Ascending aorta (tissue), 2 donors: ENCODE results near the gene GFRA1. TPM values are rescaled to one million over a fixed set of nuclear protein-coding genes. Genes with fewer than 3 reads are reported as not detected.
"Not testable (repeated sequence)": the region's sequence is repeated elsewhere in the genome, so short reads cannot be mapped to it uniquely, and the experiment has no call there.

Experiments used
- DNase-seq, 2 donors: peaks; one replicate each; pipeline ENCODE4 v3.0.0-alpha.2; 2019; ENCODE audit warnings: low spot score in 2 of 2
- H3K27ac ChIP-seq, 2 donors: fragments of 200-600 bp; sonication (generic); one replicate each; pipeline ENCODE4 v1.5.1; 2016 to 2017; ENCODE audit warnings: mild to moderate bottlenecking in 1 of 2
- H3K27me3 ChIP-seq: fragments of 200-600 bp; sonication (generic); one replicate; pipeline ENCODE4 v1.5.1; 2017
- H3K36me3 ChIP-seq, 2 donors: fragments of 200-600 bp; sonication (generic); one replicate each; pipeline ENCODE4 v1.5.1; 2016
- H3K4me1 ChIP-seq, 2 donors: fragments of 200-600 bp; sonication (generic); one replicate each; pipeline ENCODE4 v1.5.1; 2016 to 2017; ENCODE audit warnings: mild to moderate bottlenecking in 1 of 2
- H3K4me3 ChIP-seq, 2 donors: fragments of 200-600 bp; sonication (generic); one replicate each; pipeline ENCODE4 v1.5.1; 2016 to 2017; ENCODE audit warnings: mild to moderate bottlenecking in 1 of 2
- H3K9me3 ChIP-seq, 2 donors: fragments of 200-600 bp; sonication (generic); one replicate each; pipeline ENCODE4 v1.5.1; 2016
- intact Hi-C: fragments of 100-400 bp; cut with DNase I; formaldehyde crosslinking; loops from one replicate; pipeline ENCODE4 v1.15.1; 2023
- total RNA-seq: library from RNA; depleted of rRNA; stranded (reverse); fragments of >200 nt; gene quantifications from one replicate; pipeline ENCODE4 v1.1.0, GENCODE V29; 2016
- TF ChIP-seq, protein P1 (sequence below), 3 experiments: fragments of 200-600 bp in 2 of 3; fragments of 450-650 bp in 1 of 3; sonication (generic) in 2 of 3; IDR thresholded peaks; one replicate each; pipeline ENCODE4 v1.5.1; 2016 to 2019; ENCODE audit warnings: antibody characterized with exemption in 3 of 3, mild to moderate bottlenecking in 1 of 3, moderate library complexity in 1 of 3

Gene GFRA1
- total RNA-seq, 1 donor from 2014 or later, result 7.0 TPM

DNA sequence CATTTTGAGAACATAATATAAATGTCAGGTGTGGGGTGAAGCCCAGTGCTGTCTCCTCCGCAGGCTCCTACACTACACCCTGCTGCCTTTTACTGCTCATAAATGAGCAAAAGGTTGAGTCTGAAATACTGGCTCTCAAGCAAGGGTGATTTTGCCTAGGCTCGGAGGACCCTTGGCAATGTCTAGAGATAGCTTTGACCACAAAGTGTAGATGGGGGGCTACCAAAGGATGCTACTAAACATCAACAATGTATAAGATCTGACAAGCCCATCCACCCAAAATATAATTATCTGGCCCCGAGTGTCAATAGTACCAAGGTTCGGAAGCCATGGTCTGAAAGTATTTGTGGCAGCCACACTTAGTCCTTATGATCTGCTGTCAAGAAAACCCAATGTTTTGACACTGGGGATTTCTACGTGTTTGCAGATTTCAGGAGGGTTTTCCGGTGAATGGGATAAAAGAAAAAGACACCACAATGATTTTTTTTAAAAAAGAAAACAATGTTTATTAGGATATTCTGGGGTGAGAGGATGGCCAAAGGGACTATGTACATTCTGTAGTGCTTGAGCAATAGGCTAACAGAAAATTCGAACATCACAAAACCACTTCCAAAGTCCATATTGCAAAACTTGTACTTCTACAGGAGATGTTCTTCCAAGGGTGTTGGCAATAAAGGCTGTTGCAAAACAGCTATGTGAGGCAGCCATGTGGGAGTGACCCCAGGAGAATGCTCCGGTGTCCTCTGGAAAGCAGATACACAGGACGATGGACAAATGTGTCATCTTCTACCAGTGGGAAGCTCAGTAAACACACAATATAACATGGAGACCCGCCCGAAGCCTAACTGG, 216.3 kb downstream of the GFRA1 start:
- TF ChIP-seq, protein P1, sequence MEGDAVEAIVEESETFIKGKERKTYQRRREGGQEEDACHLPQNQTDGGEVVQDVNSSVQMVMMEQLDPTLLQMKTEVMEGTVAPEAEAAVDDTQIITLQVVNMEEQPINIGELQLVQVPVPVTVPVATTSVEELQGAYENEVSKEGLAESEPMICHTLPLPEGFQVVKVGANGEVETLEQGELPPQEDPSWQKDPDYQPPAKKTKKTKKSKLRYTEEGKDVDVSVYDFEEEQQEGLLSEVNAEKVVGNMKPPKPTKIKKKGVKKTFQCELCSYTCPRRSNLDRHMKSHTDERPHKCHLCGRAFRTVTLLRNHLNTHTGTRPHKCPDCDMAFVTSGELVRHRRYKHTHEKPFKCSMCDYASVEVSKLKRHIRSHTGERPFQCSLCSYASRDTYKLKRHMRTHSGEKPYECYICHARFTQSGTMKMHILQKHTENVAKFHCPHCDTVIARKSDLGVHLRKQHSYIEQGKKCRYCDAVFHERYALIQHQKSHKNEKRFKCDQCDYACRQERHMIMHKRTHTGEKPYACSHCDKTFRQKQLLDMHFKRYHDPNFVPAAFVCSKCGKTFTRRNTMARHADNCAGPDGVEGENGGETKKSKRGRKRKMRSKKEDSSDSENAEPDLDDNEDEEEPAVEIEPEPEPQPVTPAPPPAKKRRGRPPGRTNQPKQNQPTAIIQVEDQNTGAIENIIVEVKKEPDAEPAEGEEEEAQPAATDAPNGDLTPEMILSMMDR (IDR thresholded peaks at IDR 0.05), result no peak
- peak in 1 of 2 donors; percentile 67 for DNase-seq
- intact Hi-C loops, result no loop called here
- no peaks in the 10 kb centered on the region for H3K4me1 ChIP-seq
- no peaks in the 10 kb centered on the region for H3K9me3 ChIP-seq
- H3K36me3 ChIP-seq, result no peaks in the 10 kb centered on the region
- no peak overlapping the region for H3K4me3 ChIP-seq
- H3K27ac ChIP-seq, result no peak overlapping the region
- H3K27me3 ChIP-seq, result no peaks in the 10 kb centered on the region

DNA sequence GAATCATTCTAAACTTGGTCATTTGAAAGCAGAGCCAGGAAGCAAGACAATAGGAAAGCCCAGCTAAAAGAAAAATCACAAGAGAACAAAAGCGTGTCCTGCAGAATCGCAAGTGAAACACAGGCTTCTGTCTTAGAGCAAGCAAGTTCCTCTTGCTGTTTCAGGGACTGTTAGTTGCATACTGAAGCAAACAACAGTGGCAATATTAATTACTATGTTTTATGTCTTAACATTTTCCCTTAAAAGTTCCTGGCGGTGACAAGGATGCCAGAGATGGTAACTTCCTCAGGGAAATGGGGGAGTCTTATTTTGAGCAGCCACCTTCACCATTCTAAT, 217.1 kb downstream of the GFRA1 start:
- no peaks in the 10 kb centered on the region for H3K4me1 ChIP-seq
- TF ChIP-seq, protein P1 (IDR thresholded peaks at IDR 0.05), result no peak
- no peak for DNase-seq
- intact Hi-C loops, result no loop called here
- H3K27me3 ChIP-seq, result no peaks in the 10 kb centered on the region
- H3K4me3 ChIP-seq, result no peak overlapping the region
- H3K9me3 ChIP-seq, result no peaks in the 10 kb centered on the region
- no peak overlapping the region for H3K27ac ChIP-seq
- no peaks in the 10 kb centered on the region for H3K36me3 ChIP-seq

DNA sequence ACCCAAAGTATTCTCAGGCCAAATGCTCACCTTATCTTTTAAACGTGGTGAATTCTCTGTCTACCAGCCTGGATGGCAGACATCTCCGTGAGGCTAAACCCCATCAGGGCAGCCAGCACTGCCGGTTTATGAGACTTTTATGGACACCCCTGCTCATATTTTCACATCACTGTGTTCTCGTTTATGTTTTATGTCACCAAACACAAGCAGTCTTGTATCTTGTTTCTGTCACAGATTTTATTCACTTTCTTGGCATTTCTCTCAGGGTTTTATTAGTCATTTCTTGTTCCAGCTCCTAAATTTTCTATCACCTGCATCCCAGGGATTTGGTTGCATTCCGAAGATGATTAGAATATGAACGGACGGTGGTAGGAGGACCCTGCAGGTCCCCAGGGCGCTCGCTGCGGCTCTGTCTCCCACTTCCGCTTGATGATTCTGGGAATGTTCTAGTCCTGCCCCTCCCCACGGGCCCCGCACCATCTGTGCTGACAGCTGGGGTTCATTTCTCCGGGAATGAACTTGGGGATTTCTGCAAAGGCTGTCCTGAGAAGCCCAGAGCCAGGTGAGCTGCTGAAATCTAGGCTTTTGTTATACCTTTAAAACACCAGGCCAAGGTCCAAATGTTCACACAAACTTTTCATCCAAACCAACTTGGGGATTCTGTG, 217.6 kb downstream of the GFRA1 start:
- TF ChIP-seq, protein P1 (IDR thresholded peaks at IDR 0.05), result no peak
- Histone ChIP-seq H3K27ac (no peak overlapping the region), H3K4me1 (no peaks in the 10 kb centered on the region), H3K36me3 (no peaks in the 10 kb centered on the region), H3K27me3 (no peaks in the 10 kb centered on the region), H3K9me3 (no peaks in the 10 kb centered on the region), H3K4me3 (no peak overlapping the region)
- intact Hi-C loops, result no loop called here
- DNase-seq, result no peak

DNA sequence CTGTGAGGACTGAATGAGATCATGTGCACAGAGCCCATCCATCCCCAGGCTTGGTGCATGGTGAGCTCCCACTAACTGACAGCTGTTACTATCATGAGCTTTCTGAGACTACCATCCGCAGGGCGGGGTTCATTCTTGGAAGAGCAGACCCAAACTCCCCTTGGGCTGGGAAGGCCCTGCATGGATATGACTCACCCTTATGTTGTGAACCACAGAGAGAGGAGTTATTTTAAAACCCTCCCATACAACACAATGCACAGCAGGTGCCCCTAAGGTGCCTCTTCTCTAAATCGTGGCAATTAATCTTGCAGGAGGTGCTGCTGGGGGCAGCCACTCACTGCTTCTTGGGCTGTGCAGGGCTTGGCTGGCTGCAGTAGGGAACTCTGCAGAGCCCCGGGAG, 219.1 kb downstream of the GFRA1 start:
- no peaks in the 10 kb centered on the region for H3K27me3 ChIP-seq
- intact Hi-C loops, result no loop called here
- no peak overlapping the region for H3K27ac ChIP-seq
- H3K36me3 ChIP-seq, result no peaks in the 10 kb centered on the region
- DNase-seq, result no peak
- TF ChIP-seq, protein P1 (IDR thresholded peaks at IDR 0.05), result no peak
- no peak overlapping the region for H3K4me3 ChIP-seq
- H3K9me3 ChIP-seq, result no peaks in the 10 kb centered on the region
- no peaks in the 10 kb centered on the region for H3K4me1 ChIP-seq

DNA sequence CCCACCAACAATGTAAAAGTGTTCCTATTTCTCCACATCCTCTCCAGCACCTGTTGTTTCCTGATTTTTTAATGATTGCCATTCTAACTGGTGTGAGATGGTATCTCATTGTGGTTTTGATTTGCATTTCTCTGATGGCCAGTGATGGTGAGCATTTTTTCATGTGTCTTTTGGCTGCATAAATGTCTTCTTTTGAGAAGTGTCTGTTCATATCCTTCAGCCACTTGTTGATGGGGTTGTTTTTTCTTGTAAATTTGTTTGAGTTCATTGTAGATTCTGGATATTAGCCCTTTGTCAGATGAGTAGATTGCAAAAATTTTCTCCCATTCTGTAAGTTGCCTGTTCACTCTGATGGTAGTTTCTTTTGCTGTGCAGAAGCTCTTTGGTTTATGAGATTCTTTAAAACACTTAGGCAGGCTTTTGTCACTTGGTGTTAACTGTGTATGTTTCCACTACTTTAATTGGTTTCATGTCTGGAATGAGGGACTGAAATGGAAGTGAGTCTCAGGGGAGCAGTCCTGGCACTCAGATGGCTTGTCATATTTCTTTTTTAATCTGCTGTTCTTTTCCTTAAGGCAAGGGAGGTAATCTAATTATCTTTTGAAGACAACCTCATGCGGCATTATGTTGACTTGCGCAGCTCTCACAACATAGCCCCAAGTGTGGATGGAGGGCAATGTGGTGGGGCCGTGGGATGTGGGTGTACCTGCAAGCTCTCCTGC, 219.8 kb downstream of the GFRA1 start:
- H3K27me3 ChIP-seq, H3K4me1 ChIP-seq, H3K9me3 ChIP-seq, DNase-seq, H3K4me3 ChIP-seq, H3K27ac ChIP-seq, intact Hi-C loops, H3K36me3 ChIP-seq: not testable (repeated sequence)

DNA sequence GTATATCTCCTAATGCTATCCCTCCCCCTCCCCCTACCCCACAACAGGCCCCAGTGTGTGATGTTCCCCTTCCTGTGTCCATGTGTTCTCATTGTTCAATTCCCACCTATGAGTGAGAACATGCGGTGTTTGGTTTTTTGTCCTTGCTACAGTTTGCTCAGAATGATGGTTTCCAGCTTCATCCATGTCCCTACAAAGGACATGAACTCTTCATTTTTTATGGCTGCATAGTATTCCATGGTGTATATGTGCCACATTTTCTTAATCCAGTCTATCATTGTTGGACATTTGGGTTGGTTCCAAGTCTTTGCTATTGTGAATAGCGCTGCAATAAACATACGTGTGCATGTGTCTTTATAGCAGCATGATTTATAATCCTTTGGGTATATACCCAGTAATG, 220.5 kb downstream of the GFRA1 start:
- H3K36me3 ChIP-seq, H3K9me3 ChIP-seq, intact Hi-C loops, H3K4me3 ChIP-seq, DNase-seq, H3K4me1 ChIP-seq, H3K27me3 ChIP-seq, H3K27ac ChIP-seq: not testable (repeated sequence)
